BJ (cell line): Measurements from ENCODE around the gene MYRFL. TPM values are rescaled to one million over a fixed set of nuclear protein-coding genes. Genes with fewer than 3 reads are reported as not detected.

Experiments
- CTCF ChIA-PET: fragments of 350-600 bp; formaldehyde crosslinking; extraction: SDS; loops from one replicate; lab custom pipeline; 2021; ENCODE audit warnings: antibody characterized with exemption, inconsistent platforms; lab: Yijun Ruan, JAX
- POLR2A ChIA-PET: fragments of 300-600 bp; sonication (Branson Sonifier 250); formaldehyde crosslinking; extraction: SDS; loops from one replicate; lab custom pipeline; 2021; ENCODE audit warnings: antibody characterized with exemption; lab: Charles Lee
- DNase-seq: peaks from one replicate; pipeline ENCODE4 v3.0.0-alpha.2; 2011; ENCODE audit warnings: low read depth
- H3K27me3 ChIP-seq: 2 replicates; pipeline ENCODE4 v1.6.0; 2011; ENCODE audit warnings: low read length; ENCODE audit not compliant: control insufficient read depth, insufficient read depth
- H3K36me3 ChIP-seq: 2 replicates; pipeline ENCODE4 v1.5.1; 2011; ENCODE audit warnings: low read length; ENCODE audit not compliant: control insufficient read depth, insufficient read depth
- H3K4me3 ChIP-seq: 2 replicates; pipeline ENCODE4 v1.5.1; 2011; ENCODE audit warnings: low read depth, mild to moderate bottlenecking, control low read depth, low read length
- CTCF ChIP-seq: IDR thresholded peaks from 2 replicates; pipeline ENCODE4 v1.5.1; 2011; ENCODE audit warnings: low read depth, mild to moderate bottlenecking, control low read depth, inconsistent platforms, low read length, moderate library complexity; ENCODE audit not compliant: insufficient read depth
- polyA plus RNA-seq: library from polyadenylated mRNA; depleted of rRNA; stranded (reverse); fragments of >200 nt; gene quantifications from 2 replicates; pipeline ENCODE4 v1.2.3, GENCODE V29; 2011

The MYRFL gene
- polyA plus RNA-seq, 1 experiment, result not detected

GRCh38 chr12:69947897-69948296 lies 122.9 kb downstream of the MYRFL start:
- TF ChIP-seq CTCF, result no peak
- Histone ChIP-seq H3K4me3 (no peak overlapping the region), H3K27me3 (no peaks in the 10 kb centered on the region), H3K36me3 (no peaks in the 10 kb centered on the region)
- CTCF ChIA-PET, result interaction anchor here (0.6 to 1.7 kb wide), 3 partner anchors 26 to 46 kb away, joined by 3 to 4 read pairs (median 3); no protein-coding TSS in a partner anchor
- POLR2A ChIA-PET, result no interaction called here
- no peak for DNase-seq

DNA sequence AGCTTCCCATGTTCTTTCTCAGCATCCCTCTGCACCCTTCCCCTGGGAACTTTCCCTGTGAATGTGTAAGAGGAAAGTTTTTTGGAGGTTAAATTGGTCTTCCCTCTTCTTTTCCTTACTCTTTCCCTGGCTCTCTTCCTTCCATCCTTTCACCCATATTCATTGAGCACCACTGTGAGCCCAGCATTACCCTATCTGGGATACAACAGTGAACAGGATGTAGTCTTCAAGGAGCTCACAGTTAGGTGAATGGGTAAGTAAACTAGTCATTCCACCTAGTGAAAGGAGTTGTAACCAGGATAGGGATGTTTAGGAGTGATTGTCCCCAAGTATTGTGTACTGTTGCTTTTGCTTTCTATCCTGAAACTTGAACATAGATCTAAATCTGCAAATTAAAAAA lies 123.8 kb downstream of the MYRFL start:
- no peak for TF ChIP-seq CTCF
- DNase-seq, result no peak
- H3K4me3 ChIP-seq, result no peak overlapping the region
- ChIA-PET POLR2A (no interaction called here), CTCF (no interaction called here)
- H3K27me3 ChIP-seq, result no peaks in the 10 kb centered on the region
- H3K36me3 ChIP-seq, result no peaks in the 10 kb centered on the region

DNA sequence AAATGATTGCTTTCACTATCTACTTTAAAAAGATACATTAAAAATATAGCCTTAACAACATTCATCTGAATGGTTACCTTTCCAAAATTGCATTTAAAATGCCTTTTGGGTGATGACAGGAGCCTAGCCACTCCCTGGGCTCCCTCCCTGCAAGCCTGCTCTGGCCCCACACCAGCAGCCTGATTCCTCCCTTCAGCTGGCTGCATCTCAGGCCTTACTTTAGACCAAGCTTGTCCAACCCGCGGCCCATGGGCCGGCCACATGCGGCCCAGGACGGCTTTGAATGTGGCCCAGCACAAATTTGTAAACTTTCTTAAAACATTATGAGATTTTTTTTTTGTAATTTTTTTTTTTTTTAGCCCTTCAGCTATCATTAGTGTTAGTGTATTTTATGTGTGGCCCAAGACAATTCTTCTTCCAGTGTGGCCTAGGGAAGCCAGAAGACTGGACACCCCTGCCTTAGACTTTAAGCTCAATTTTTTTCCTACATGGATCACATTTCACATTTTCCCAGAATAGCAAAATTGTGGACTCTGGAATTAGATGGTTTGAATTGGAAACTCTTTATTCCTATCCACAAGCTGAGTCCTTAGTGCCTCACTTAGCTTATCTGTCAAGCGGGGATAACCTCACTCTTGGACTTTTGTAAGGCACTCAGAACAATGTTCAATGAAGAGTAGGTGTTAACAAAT lies 124.4 kb downstream of the MYRFL start:
- CTCF ChIA-PET, result no interaction called here
- DNase-seq, result no peak
- TF ChIP-seq CTCF, result no peak
- H3K4me3 ChIP-seq, result no peak overlapping the region
- POLR2A ChIA-PET, result no interaction called here
- no peaks in the 10 kb centered on the region for H3K36me3 ChIP-seq
- H3K27me3 ChIP-seq, result no peaks in the 10 kb centered on the region

DNA sequence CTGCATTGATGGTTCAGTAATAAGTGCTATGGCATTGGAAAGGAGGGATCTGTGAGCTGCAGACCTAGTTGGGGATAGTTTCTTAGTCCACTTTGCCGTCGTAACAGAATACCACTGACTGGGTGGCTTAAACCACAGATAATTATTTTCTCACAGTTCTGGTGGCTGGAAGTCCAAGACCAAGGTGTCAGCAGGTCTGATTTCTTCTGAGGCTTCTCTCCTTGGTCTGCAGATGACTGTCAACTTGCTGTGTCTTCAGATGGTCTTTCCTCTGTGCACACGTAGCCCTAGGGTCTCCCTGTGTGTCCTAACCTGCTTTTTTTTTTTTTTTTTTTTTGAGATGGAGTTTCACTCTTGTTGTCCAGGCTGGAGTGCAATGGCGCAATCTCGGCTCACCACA lies 126.1 kb downstream of the MYRFL start:
- POLR2A ChIA-PET, result no interaction called here
- Histone ChIP-seq H3K4me3 (no peak overlapping the region), H3K27me3 (no peaks in the 10 kb centered on the region), H3K36me3 (no peaks in the 10 kb centered on the region)
- TF ChIP-seq CTCF, result no peak
- CTCF ChIA-PET, result no interaction called here
- no peak for DNase-seq

DNA sequence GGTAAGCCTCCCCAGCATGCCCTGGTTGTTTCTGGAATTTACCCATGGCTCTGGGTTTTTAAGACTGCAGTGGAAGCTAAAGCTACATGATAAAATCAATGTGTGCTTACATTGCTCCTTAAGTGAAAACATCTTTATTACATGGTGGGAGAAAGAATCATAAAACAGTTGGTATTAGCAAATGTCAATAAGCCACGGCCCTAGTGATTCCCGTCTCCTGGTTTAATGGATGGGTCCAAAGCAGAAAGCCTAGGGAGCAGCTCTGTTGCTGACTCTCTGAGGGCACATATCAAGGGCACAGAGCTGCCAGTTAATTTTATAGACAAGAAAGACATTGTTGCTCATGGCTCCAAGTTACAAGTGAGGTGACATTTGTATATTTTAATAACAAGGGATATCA lies 127.9 kb downstream of the MYRFL start:
- POLR2A ChIA-PET, result no interaction called here
- no peaks in the 10 kb centered on the region for H3K36me3 ChIP-seq
- TF ChIP-seq CTCF, result no peak
- CTCF ChIA-PET, result interaction anchor here (1.5 kb wide), 1 partner anchor 72 kb away, joined by 3 read pairs; no protein-coding TSS in a partner anchor
- H3K27me3 ChIP-seq, result no peaks in the 10 kb centered on the region
- H3K4me3 ChIP-seq, result no peak overlapping the region
- no peak for DNase-seq
